Measurements from ENCODE around the gene RAPGEF3. TPM values are rescaled to one million over a fixed set of nuclear protein-coding genes. Genes with fewer than 3 reads are reported as not detected.

RAPGEF3 gene
- total RNA-seq, 1 donor from 2014 or later = 1.2 TPM

GRCh38 chr12:47763481-47764346 is 5.0 kb upstream of the RAPGEF3 start:
- no peaks in the 10 kb centered on the region for H3K9me3 Mint-ChIP-seq (ENCODE audit: unreplicated experiment)
- H3K36me3 Mint-ChIP-seq (ENCODE audit: unreplicated experiment) = no peaks in the 10 kb centered on the region
- H3K4me1 Mint-ChIP-seq (ENCODE audit: unreplicated experiment) = peaks cover 20% of the 10 kb centered on the region
- no peak overlapping the region for H3K27ac Mint-ChIP-seq (ENCODE audit: unreplicated experiment)
- no peak for DNase-seq (ENCODE audit: extremely low spot score, unreplicated experiment)
- H3K27me3 Mint-ChIP-seq (ENCODE audit: unreplicated experiment) = no peaks in the 10 kb centered on the region
- H3K4me3 Mint-ChIP-seq (ENCODE audit: unreplicated experiment) = no peak overlapping the region
- TF ChIP-seq CTCF (IDR thresholded peaks at IDR 0.05) = no peak

DNA sequence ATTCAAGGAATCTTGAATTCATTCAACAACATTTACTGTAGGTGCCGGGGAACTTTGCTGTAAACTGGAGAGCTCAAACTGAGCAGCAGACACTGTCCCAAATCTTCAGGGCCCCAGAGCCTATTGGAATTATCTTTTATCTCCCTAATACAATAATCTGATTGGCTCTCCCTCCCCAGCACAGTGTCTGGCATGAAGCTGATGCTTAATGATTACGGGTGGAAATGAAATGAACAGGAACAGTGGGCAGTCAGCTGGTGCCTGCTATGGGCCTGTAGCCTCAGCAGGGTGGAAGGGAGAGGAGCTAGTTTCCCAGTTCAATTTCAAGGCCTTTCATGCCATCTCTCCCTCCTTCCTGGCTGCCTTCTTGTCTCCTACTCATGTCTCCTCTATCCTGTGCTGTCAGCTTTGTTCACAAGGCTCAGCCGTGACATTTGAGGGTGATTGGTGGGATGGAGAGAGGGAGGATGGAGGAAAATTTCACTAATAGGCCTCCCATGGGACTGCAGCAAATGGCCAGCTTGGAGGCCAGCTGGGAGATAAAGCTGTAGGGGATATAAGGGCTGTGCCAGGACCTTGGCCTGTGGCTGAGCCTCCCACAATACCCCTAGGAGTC is 4.3 kb upstream of the RAPGEF3 start:
- Mint-ChIP-seq H3K27ac (ENCODE audit: unreplicated experiment) (no peak overlapping the region), H3K27me3 (ENCODE audit: unreplicated experiment) (no peaks in the 10 kb centered on the region), H3K4me1 (ENCODE audit: unreplicated experiment) (peaks cover 26% of the 10 kb centered on the region), H3K36me3 (ENCODE audit: unreplicated experiment) (no peaks in the 10 kb centered on the region), H3K4me3 (ENCODE audit: unreplicated experiment) (no peak overlapping the region), H3K9me3 (ENCODE audit: unreplicated experiment) (no peaks in the 10 kb centered on the region)
- TF ChIP-seq CTCF (IDR thresholded peaks at IDR 0.05) = no peak
- DNase-seq (ENCODE audit: extremely low spot score, unreplicated experiment) = no peak

- H3K9me3 Mint-ChIP-seq (ENCODE audit: unreplicated experiment) = no peaks in the 10 kb centered on the region
- no peaks in the 10 kb centered on the region for H3K27me3 Mint-ChIP-seq (ENCODE audit: unreplicated experiment)
- no peaks in the 10 kb centered on the region for H3K36me3 Mint-ChIP-seq (ENCODE audit: unreplicated experiment)
- no peak overlapping the region for H3K27ac Mint-ChIP-seq (ENCODE audit: unreplicated experiment)
- TF ChIP-seq CTCF (IDR thresholded peaks at IDR 0.05) = no peak
- DNase-seq (ENCODE audit: extremely low spot score, unreplicated experiment) = no peak
- H3K4me1 Mint-ChIP-seq (ENCODE audit: unreplicated experiment) = peaks cover 24% of the 10 kb centered on the region
- peak overlapping the region; percentile 60 for H3K4me3 Mint-ChIP-seq (ENCODE audit: unreplicated experiment)
Observed at GRCh38 chr12:47758584-47758833, 171 bp downstream of the RAPGEF3 start.

DNA sequence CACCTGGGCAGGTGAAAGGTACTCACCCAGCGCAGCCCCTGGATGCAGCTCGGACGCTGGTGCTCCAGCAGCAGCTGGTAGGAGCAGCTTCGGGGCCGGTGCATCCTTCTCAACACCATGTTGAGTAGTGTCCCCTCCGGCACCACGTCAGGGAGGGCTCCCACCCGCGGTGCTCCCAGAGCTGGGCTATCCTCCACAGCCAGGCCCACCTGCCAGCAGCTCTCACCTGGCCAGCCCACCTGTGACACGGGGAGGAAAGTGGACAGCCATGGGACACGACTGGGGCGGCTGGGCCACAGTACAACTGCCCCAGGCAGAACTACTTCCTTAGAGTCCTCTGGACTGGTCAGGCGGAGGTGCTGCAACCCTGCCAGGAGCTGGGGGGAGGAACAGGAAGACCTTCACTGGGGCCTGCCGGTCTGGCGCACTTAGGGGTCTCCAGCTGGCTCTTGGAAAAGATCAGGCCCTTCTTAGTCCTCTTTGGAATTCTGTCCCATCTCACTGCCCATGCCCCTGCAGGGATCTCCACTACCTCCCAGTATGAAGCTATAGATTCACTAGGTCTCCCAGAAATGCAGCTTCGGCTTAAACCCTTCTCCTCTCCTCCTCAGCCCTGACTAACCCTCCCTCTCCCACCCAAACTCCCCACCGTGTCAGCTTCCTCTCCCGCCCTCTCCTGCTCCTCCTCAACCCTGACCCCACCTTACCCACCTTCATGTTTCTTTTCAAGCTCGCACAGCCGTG is 668 bp downstream of the RAPGEF3 start:
- Mint-ChIP-seq H3K36me3 (ENCODE audit: unreplicated experiment) (no peaks in the 10 kb centered on the region), H3K4me1 (ENCODE audit: unreplicated experiment) (peaks cover 25% of the 10 kb centered on the region), H3K27me3 (ENCODE audit: unreplicated experiment) (no peaks in the 10 kb centered on the region), H3K9me3 (ENCODE audit: unreplicated experiment) (no peaks in the 10 kb centered on the region), H3K4me3 (ENCODE audit: unreplicated experiment) (peak overlapping the region; percentile 60), H3K27ac (ENCODE audit: unreplicated experiment) (no peak overlapping the region)
- no peak for TF ChIP-seq CTCF (IDR thresholded peaks at IDR 0.05)
- no peak for DNase-seq (ENCODE audit: extremely low spot score, unreplicated experiment)

DNA sequence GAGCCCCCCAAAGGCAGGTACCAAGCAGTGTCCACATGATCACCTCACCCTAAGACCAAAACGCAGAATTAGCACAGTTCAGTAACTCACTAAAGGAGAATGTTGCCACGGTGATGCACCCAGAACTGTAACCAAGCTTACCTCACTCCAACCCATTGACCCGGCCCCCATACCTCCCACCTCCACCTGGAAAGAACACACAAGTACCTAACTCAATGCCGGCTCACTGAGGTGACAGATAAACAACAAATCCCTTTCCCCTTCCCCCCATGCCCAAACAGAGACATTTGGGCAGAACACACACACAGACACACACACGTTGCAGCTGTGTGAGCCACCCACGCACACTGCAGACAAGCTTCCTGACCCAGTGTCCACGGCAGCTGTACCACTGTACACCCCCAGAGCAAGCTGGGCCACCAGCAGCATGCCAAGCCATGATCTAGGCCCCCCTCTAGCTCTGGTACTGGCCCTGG is 1.3 kb downstream of the RAPGEF3 start:
- H3K9me3 Mint-ChIP-seq (ENCODE audit: unreplicated experiment) = no peaks in the 10 kb centered on the region
- H3K4me1 Mint-ChIP-seq (ENCODE audit: unreplicated experiment) = peaks cover 29% of the 10 kb centered on the region
- H3K4me3 Mint-ChIP-seq (ENCODE audit: unreplicated experiment) = no peak overlapping the region
- H3K36me3 Mint-ChIP-seq (ENCODE audit: unreplicated experiment) = no peaks in the 10 kb centered on the region
- no peaks in the 10 kb centered on the region for H3K27me3 Mint-ChIP-seq (ENCODE audit: unreplicated experiment)
- DNase-seq (ENCODE audit: extremely low spot score, unreplicated experiment) = no peak
- H3K27ac Mint-ChIP-seq (ENCODE audit: unreplicated experiment) = no peak overlapping the region
- no peak for TF ChIP-seq CTCF (IDR thresholded peaks at IDR 0.05)

Data from osteocyte (in vitro differentiated cells).